ENCODE data around the gene GDA.

GDA gene

DNA sequence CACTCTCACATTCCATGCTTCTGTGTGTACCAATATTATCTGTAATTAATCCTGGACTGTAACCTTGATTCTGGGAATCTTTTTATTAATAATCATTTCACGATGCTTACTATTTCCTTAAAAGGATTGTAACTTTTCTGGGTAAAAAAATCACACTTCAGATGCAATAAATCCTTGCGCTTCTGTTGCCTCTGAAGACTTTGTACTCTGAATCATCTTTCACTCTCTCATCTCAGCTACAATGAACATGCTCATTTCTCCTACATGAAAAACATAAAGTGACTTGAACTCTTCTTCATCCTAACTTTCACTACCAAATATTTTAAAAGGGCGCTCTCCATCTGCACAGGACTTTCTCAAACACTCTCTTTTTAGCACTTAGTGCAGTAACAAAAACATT lies 50.0 kb downstream of the GDA start:
- H3K27me3 ChIP-seq (replicated peaks; ENCODE audit: insufficient read depth, low read length) = no peaks in the 10 kb centered on the region
- no peaks in the 10 kb centered on the region for H4K20me1 ChIP-seq (ENCODE audit: insufficient read depth, low read length)
- no peaks in the 10 kb centered on the region for H3K36me3 ChIP-seq (replicated peaks; ENCODE audit: insufficient read depth, low read length)
- no peaks in the 10 kb centered on the region for H3K9me3 ChIP-seq (replicated peaks; ENCODE audit: insufficient read depth, low read length)
- no peak overlapping the region for H2AFZ ChIP-seq (ENCODE audit: low read length)
- H3K4me3 ChIP-seq (ENCODE audit: low read length) = no peak overlapping the region
- TF ChIP-seq EZH2phosphoT487 (IDR thresholded peaks at IDR 0.05; ENCODE audit: low read length) (no peak), EZH2 (optimal IDR thresholded peaks at IDR 0.05; ENCODE audit: low read depth, low read length) (no peak)
- TF ChIP-seq, protein P1, sequence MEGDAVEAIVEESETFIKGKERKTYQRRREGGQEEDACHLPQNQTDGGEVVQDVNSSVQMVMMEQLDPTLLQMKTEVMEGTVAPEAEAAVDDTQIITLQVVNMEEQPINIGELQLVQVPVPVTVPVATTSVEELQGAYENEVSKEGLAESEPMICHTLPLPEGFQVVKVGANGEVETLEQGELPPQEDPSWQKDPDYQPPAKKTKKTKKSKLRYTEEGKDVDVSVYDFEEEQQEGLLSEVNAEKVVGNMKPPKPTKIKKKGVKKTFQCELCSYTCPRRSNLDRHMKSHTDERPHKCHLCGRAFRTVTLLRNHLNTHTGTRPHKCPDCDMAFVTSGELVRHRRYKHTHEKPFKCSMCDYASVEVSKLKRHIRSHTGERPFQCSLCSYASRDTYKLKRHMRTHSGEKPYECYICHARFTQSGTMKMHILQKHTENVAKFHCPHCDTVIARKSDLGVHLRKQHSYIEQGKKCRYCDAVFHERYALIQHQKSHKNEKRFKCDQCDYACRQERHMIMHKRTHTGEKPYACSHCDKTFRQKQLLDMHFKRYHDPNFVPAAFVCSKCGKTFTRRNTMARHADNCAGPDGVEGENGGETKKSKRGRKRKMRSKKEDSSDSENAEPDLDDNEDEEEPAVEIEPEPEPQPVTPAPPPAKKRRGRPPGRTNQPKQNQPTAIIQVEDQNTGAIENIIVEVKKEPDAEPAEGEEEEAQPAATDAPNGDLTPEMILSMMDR (IDR thresholded peaks at IDR 0.05; ENCODE audit: low read length) = no peak
- H3K4me1 ChIP-seq (ENCODE audit: low read length) = no peaks in the 10 kb centered on the region
- DNase-seq = no peak
- H3K27ac ChIP-seq (ENCODE audit: low read length) = no peak overlapping the region
- H3K79me2 ChIP-seq (ENCODE audit: low read length) = no peaks in the 10 kb centered on the region
- no peaks in the 10 kb centered on the region for H3F3A ChIP-seq (ENCODE audit: insufficient read depth, low read length)
- H3K9me2 ChIP-seq (replicated peaks; ENCODE audit: insufficient read depth, low read length) = no peaks in the 10 kb centered on the region
- no peak overlapping the region for H3K9ac ChIP-seq (ENCODE audit: low read length)
- no peak overlapping the region for H3K4me2 ChIP-seq (ENCODE audit: low read depth, low read length)

DNA sequence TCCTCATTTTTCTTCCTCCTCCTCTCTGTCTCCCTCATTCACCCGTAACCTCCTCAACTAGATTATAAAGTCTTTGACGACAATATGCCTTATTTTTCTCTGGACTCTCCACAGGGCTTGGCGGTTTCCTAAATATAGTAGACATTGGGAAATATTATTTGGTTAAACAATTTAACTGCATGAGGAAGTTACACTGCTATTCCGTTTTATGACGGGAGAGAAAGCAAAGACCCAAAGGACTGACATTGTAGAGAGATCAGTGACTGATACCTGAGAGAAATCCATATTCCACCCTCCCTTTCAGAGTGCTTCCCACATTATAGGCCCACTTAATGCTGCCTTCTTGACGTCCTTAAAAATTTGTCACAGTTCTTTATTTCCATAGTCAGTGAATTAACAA lies 51.2 kb downstream of the GDA start:
- no peak overlapping the region for H3K4me2 ChIP-seq (ENCODE audit: low read depth, low read length)
- no peak overlapping the region for H3K27ac ChIP-seq (ENCODE audit: low read length)
- no peaks in the 10 kb centered on the region for H3K9me3 ChIP-seq (replicated peaks; ENCODE audit: insufficient read depth, low read length)
- no peak overlapping the region for H3K4me3 ChIP-seq (ENCODE audit: low read length)
- H3K4me1 ChIP-seq (ENCODE audit: low read length) = peaks cover 5% of the 10 kb centered on the region
- no peak for DNase-seq
- no peaks in the 10 kb centered on the region for H3K9me2 ChIP-seq (replicated peaks; ENCODE audit: insufficient read depth, low read length)
- no peaks in the 10 kb centered on the region for H3K27me3 ChIP-seq (replicated peaks; ENCODE audit: insufficient read depth, low read length)
- TF ChIP-seq EZH2 (optimal IDR thresholded peaks at IDR 0.05; ENCODE audit: low read depth, low read length) = no peak
- TF ChIP-seq, protein P1 (IDR thresholded peaks at IDR 0.05; ENCODE audit: low read length) = no peak
- TF ChIP-seq EZH2phosphoT487 (IDR thresholded peaks at IDR 0.05; ENCODE audit: low read length) = no peak
- no peaks in the 10 kb centered on the region for H3F3A ChIP-seq (ENCODE audit: insufficient read depth, low read length)
- H4K20me1 ChIP-seq (ENCODE audit: insufficient read depth, low read length) = no peaks in the 10 kb centered on the region
- H2AFZ ChIP-seq (ENCODE audit: low read length) = no peak overlapping the region
- no peaks in the 10 kb centered on the region for H3K36me3 ChIP-seq (replicated peaks; ENCODE audit: insufficient read depth, low read length)
- H3K79me2 ChIP-seq (ENCODE audit: low read length) = no peaks in the 10 kb centered on the region
- no peak overlapping the region for H3K9ac ChIP-seq (ENCODE audit: low read length)

DNA sequence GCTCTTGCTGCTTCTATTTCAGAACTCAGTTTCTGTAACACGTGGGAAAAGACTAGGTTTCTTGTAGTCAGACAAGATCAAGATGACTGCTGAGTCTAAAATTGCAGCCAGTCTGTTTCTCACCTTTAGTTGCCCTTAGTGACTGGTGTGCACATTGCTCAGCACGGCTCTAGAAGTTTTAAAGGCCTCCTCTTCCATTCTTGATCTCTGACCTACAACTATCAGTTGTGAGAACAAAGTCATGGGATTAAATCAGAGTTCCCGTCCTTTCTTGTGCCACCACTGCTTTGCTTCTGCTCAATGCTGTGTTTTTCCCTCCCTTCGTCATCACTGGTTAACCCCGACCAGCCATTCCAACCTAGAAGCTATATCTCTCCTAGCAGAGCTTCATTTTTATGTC lies 52.8 kb downstream of the GDA start:
- no peaks in the 10 kb centered on the region for H4K20me1 ChIP-seq (ENCODE audit: insufficient read depth, low read length)
- DNase-seq = no peak
- H3K9me2 ChIP-seq (replicated peaks; ENCODE audit: insufficient read depth, low read length) = no peaks in the 10 kb centered on the region
- no peak overlapping the region for H2AFZ ChIP-seq (ENCODE audit: low read length)
- H3K9me3 ChIP-seq (replicated peaks; ENCODE audit: insufficient read depth, low read length) = no peaks in the 10 kb centered on the region
- H3K79me2 ChIP-seq (ENCODE audit: low read length) = no peaks in the 10 kb centered on the region
- H3K27ac ChIP-seq (ENCODE audit: low read length) = no peak overlapping the region
- H3K4me1 ChIP-seq (ENCODE audit: low read length) = peaks cover 11% of the 10 kb centered on the region
- no peaks in the 10 kb centered on the region for H3K36me3 ChIP-seq (replicated peaks; ENCODE audit: insufficient read depth, low read length)
- H3K4me2 ChIP-seq (ENCODE audit: low read depth, low read length) = no peak overlapping the region
- TF ChIP-seq EZH2phosphoT487 (IDR thresholded peaks at IDR 0.05; ENCODE audit: low read length) (no peak), EZH2 (optimal IDR thresholded peaks at IDR 0.05; ENCODE audit: low read depth, low read length) (no peak)
- TF ChIP-seq, protein P1 (IDR thresholded peaks at IDR 0.05; ENCODE audit: low read length) = no peak
- no peak overlapping the region for H3K9ac ChIP-seq (ENCODE audit: low read length)
- no peak overlapping the region for H3K4me3 ChIP-seq (ENCODE audit: low read length)
- H3K27me3 ChIP-seq (replicated peaks; ENCODE audit: insufficient read depth, low read length) = no peaks in the 10 kb centered on the region
- H3F3A ChIP-seq (ENCODE audit: insufficient read depth, low read length) = no peaks in the 10 kb centered on the region
